ENCODE data around the gene SPTY2D1. TPM values are rescaled to one million over a fixed set of nuclear protein-coding genes. Genes with fewer than 3 reads are reported as not detected.
A peak's percentile ranks its signal among the peaks of the same experiment; 100 is the strongest.
"Not testable (repeated sequence)": the region's sequence is repeated elsewhere in the genome, so short reads cannot be mapped to it uniquely, and the experiment has no call there.

SPTY2D1 gene
- total RNA-seq, 1 donor from 2014 or later = 10.2 TPM

DNA sequence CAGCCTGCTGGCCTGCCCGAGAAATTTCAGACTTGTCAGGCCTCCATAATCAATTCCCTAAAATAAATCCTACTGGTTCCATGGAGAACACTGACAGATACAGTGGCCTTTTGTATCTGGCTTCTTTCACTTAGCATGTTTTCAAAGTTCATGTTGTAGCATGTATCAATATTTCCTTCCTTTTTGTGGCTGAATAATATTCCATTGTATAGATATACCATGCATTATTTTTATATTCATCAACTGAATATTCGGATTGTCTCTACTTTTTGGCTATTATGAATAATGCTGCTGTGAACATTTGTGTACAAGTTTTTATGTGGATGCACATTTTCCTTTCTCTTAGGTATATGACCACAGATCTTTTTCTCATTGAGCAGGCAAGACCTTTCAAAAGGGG is 10.4 kb downstream of the SPTY2D1 start:
- DNase-seq (ENCODE audit: low spot score in 2 of 2) = no peak
- FAIRE-seq = no peak

DNA sequence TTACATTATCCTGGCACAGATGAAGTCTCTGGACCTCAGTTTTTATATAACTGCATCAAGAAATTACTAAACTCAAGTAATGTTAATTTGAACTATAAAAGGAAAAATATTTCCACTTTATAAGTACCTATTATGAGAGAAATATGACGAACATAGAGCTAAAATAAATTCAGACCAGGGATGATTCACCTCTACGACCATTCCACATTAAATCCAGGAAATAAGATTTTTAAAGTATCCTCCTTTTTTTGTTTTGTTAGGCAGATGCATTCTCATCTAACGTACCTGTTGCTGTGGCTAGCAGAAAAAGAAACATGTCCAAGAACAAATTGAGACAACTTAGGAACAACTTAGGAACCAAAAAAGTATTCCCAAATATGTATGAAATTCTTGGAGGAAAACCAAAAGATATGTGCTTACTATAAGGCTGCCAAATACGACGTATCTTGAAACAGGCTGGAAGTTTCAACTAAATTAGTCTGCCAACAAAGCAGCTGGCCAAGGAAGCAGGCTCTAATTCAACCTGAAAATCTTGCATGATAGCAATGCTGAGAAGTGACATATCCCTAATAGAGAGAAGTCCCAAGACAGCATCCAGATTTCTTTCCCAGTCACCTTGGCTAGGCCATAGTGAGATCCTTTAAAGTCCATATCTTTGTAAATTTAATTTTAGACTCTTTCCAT is 15.7 kb downstream of the SPTY2D1 start:
- DNase-seq (ENCODE audit: low spot score in 2 of 2) (no peak), FAIRE-seq (no peak)

GRCh38 chr11:18617688-18618341 is 16.3 kb downstream of the SPTY2D1 start:
- FAIRE-seq (no peak), DNase-seq (ENCODE audit: low spot score in 2 of 2) (no peak)

GRCh38 chr11:18615628-18616392 is 18.3 kb downstream of the SPTY2D1 start:
- peak in 1 of 2 donors; percentile 28 for DNase-seq (ENCODE audit: low spot score in 2 of 2)
- no peak for FAIRE-seq

DNA sequence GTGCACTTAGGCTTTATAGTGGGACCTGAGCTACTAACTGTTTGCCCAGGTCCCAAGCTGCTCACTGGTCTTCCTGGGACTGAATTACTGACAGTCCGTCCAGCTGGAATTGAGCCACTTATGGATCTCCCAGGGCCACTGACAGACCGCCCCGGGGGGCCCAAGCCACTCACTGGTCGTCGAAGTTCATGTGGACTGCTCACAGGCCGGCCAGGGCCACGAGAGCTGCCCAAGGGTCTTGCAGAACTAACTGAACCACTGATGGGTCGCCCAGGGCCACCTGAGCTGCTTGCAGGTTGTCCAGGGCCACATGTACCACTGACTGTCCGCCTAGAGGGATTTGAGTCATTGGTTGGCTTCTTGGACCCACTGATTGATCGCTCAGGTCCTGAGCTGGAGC is 19.5 kb downstream of the SPTY2D1 start:
- FAIRE-seq (no peak), DNase-seq (ENCODE audit: low spot score in 2 of 2) (no peak)

- FAIRE-seq = no peak
- DNase-seq (ENCODE audit: low spot score in 2 of 2) = no peak
Measured at GRCh38 chr11:18612394-18612793, 21.7 kb downstream of the SPTY2D1 start.

- no peak for FAIRE-seq
- no peak for DNase-seq (ENCODE audit: low spot score in 2 of 2)
Measured at GRCh38 chr11:18611196-18611595, 22.9 kb downstream of the SPTY2D1 start.

GRCh38 chr11:18608376-18608775 is 25.8 kb downstream of the SPTY2D1 start:
- DNase-seq (ENCODE audit: low spot score in 2 of 2) (no peak), FAIRE-seq (no peak)

DNA sequence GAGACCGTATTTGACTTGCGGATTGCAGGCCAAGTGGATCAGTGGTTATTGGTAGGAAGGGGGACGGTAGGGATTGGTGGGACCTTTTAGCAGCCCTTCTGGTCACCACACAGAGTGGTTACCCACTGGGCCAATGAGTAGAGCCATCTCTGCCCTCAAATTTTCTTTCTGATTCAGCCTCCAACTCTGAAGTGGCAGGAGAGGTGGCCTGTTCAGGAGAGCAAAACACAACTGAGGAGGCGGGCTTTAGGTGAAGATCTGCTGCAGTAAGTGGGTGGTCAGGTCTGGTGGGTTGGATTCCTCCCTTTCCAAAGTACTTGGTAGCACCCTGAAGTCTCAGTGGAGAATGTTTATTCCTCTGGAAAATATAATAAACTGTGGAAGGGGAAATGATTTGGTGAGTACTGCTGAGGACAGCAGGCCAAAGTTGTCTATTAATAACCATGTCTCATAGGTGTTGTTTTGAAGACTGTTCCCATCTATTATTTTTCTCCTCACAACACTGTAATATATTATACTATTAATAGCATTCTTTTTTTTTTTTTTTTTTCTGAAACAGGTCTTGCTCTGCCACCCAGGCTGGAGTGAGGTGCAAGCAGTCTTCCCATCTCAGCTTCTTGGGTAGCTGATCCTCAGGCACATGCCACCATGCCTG is 33.1 kb downstream of the SPTY2D1 start:
- no peak for FAIRE-seq
- no peak for DNase-seq (ENCODE audit: low spot score in 2 of 2)

GRCh38 chr11:18599739-18600230 is 34.4 kb downstream of the SPTY2D1 start, which contains the start of gene MISFA:
MISFA (plus strand) TSS chr11:18599789; CDS start chr11:18599929, 140 bp downstream.
- FAIRE-seq (no peak), DNase-seq (ENCODE audit: low spot score in 2 of 2) (no peak)

DNA sequence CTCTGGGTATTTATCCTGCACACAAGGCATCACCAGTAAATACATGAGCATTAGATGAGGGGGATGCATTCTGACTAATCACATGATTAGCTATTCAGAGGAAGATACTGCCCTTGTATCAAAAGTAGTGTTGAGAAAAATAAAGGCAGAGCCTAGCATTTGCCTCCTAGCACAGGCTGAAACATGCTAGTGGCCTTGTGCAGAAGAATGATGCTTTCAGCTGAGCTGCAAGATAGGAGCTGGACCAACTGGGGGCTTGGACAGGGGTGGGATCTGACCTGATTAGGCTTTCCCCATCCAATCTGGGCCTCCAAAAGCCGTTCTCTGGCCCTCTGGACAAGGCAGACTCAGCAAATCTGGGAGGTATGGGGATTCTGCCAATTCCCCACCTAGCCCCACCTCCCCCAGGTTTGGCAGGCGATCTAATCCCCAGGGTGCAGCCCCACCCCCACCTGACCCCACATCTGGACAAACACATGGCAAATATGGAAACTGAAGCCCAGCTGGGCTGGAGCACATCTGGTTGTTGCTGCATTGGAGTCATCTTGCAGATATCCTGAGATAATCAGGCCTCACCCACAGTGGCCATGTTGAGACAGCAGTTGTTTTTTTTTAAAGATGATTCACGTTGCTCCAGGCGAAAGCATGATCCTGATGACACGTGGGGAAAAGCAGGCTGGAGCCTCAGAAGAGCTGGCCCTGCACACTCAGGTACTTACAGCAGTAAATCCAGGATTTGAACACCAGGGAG is 39.0 kb downstream of the SPTY2D1 start:
- DNase-seq (ENCODE audit: low spot score in 2 of 2) = no peak
- no peak for FAIRE-seq

- FAIRE-seq; DNase-seq (ENCODE audit: low spot score in 2 of 2): not testable (repeated sequence)
Measured at GRCh38 chr11:18594088-18594487, 40.1 kb downstream of the SPTY2D1 start.

DNA sequence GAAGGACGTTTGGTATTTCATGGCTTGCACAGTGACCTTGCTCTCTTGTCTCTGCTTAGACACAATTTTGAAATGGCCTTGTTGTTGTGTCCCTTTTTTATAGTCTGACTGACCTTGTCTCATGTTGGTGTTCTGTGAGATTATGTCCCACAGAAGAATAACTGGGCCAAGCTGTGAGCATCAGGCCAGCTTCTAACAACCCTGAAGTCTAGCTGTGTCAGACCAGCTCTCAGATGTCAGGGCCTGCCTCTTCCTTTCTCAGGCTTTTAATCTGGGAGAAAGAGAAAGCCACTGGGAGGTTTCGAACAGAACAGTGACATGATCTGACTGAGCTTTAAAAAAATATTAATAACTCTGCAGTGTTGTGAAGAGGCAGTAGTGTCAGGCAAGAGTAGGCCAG is 43.6 kb downstream of the SPTY2D1 start:
- FAIRE-seq (no peak), DNase-seq (ENCODE audit: low spot score in 2 of 2) (no peak)

DNA sequence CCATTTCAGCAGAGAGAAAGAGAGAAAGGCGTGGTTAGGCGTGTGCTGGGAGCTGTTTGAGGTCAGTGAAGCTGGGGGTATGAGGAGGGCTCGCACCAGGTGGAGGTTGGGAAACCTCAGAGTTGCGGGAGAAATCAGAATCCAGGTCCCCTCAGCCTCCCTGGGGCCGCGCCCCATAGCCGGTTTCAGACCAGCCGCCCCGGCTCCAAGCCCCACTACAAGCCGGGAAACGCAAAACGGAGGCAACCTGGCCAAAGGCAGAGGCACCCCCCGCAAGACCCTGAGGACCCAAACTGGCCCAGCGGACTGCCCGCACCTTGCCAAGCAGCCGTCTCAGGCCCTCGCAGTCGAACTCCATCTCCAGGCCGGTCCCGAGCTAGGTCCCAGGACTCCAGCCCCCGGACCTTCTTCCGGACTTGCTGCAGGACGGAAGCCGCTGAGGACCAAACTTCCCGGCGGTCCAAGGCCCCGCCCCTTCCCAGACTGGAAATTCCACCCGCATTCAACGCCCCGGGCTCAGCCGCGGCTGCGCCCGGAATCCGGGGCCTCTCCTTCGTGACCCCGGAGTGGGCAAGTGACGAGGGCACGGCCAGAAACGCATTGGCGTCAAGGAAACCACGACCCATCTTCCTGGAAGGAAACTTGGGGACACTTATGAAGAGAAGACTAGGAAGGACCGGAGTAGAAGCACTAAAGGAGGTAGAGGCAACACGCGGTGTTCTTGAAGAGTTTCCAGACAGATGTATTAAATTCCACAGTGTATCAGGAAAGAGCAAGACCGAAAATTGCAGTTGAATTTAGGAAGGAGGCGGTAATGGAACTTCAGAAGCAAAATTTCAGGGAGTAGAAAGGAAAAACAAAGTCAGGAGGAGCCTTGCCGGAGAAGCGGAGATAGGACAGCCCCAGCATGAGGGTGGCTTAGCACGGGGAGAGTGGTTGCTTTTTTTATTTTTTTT is 45.6 kb downstream of the SPTY2D1 start, which contains the start of gene UEVLD:
Gene UEVLD (minus strand): TSS at position 438 of the 956 bp plus-strand sequence. CDS start 80 bp downstream, at position 358.
- FAIRE-seq = no peak
- peak; percentile 74 to 88 for DNase-seq (ENCODE audit: low spot score in 2 of 2)

DNA sequence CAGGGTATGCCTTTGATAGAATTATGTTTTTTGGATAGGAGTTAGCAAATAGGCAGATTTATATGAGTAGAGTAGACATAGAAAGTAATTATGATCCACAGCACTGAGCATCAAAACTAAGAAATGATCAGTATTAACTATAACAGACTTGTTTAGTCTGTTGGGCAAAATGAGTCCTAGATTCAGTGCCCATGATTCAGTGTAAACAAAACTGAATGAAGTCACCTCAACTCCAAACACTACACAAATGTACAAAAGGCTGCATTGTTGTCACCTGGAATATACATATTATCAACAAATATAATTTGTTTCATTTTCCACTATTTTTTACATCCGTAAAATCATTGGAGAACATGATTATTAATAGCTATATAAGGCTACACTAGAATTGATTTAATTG is 52.3 kb downstream of the SPTY2D1 start:
- FAIRE-seq (no peak), DNase-seq (ENCODE audit: low spot score in 2 of 2) (no peak)

GRCh38 chr11:18580113-18580766 is 53.9 kb downstream of the SPTY2D1 start:
- no peak for DNase-seq (ENCODE audit: low spot score in 2 of 2)
- no peak for FAIRE-seq

DNA sequence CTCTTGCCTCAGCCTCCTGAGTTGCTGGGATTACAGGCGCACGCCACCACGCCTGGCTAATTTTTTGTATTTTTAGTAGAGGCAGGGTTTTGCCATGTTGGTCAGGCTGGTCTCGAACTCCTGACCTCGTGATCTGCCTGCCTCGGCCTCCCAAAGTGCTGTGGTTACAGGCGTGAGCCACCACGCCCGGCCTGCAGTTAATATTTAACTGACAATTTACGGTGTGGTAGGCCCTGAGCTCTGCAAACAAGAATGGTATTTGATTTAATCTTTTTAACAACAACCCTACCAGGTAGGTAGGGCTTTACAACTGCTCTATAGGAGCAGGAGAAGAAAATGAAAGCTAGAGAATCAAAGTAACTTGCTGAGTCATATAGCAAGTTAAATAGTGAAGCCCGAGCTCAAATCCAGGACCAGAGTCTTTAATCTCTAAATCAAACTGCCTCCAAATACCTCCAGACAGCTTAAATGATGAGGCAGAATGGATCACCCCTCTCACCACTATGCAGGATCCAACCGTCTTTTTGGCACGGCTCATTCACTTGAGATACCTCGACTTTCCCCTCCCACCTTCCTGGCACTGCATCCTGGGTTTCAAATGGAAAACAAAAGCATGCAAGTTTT is 55.1 kb downstream of the SPTY2D1 start:
- no peak for DNase-seq (ENCODE audit: low spot score in 2 of 2)
- no peak for FAIRE-seq

DNA sequence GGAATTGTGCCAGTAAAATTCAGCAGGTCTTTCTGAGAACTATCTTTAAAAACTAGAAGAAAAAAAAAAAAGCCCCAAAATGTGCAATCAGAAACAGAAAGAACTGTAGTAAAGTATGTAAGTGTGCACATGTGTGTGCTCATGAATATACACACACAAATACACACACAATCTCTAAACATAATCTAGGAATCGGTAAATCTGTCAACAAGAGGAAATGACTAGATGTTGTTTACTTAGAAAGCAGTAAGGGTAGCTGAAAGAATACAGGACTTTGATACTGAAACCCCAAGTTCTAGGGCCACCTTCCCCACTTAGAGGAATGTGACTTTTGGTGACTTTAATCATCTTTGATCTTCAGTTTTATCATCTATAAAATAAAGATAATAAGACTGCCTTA is 58.8 kb downstream of the SPTY2D1 start:
- DNase-seq (ENCODE audit: low spot score in 2 of 2) = no peak
- no peak for FAIRE-seq
